ENCODE data around the gene PEX7. TPM values are rescaled to one million over a fixed set of nuclear protein-coding genes. Genes with fewer than 3 reads are reported as not detected.

The PEX7 gene
- total and polyA plus RNA-seq, 10 of the 15 experiments (the other 5 are each of a cell fraction or from before 2014, with no cell fraction given): 0.58 to 12.4 (median 8.8) TPM

GRCh38 chr6:136920216-136920615 lies 97.8 kb downstream of the PEX7 start (continued):
- no peak for TF ChIP-seq CUX1 (IDR thresholded peaks at IDR 0.05; ENCODE audit: insufficient replicate concordance, low read depth, low read length)
- no peak for TF ChIP-seq NFXL1 (IDR thresholded peaks at IDR 0.05; ENCODE audit: borderline replicate concordance)
- no peak for TF ChIP-seq ASH2L (IDR thresholded peaks at IDR 0.05; ENCODE audit: borderline replicate concordance, low read depth)
- TF ChIP-seq SRF (IDR thresholded peaks at IDR 0.05; ENCODE audit: low read depth in 2 of 2, low read length in 2 of 2): no peak
- TF ChIP-seq ZNF592 (IDR thresholded peaks at IDR 0.05): no peak
- no peak for TF ChIP-seq SP1 (IDR thresholded peaks at IDR 0.05; ENCODE audit: low read depth, low read length)
- TF ChIP-seq BRCA1 (IDR thresholded peaks at IDR 0.05; ENCODE audit: low read depth, low read length): no peak
- no peak for TF ChIP-seq NR2C1 (IDR thresholded peaks at IDR 0.05)
- no peak for TF ChIP-seq SKIL (IDR thresholded peaks at IDR 0.05; ENCODE audit: low read depth, poor library complexity, severe bottlenecking)
- no peak for TF ChIP-seq CTCF (IDR thresholded peaks at IDR 0.05 in 2 of 3, conservative IDR thresholded peaks at IDR 0.05 in 1 of 3; ENCODE audit: control insufficient read depth in 2 of 3, extremely low read depth in 1 of 3, insufficient read depth in 1 of 3, low read depth in 3 of 3, low read length in 3 of 3)
- no peak for TF ChIP-seq IRF4 (IDR thresholded peaks at IDR 0.05; ENCODE audit: low read depth, low read length)
- TF ChIP-seq DPF2 (IDR thresholded peaks at IDR 0.05): no peak
- TF ChIP-seq ETV6 (conservative IDR thresholded peaks at IDR 0.05 in 1 of 2, IDR thresholded peaks at IDR 0.05 in 1 of 2; ENCODE audit: borderline replicate concordance in 1 of 2, low read depth in 1 of 2): no peak
- TF ChIP-seq USF2 (IDR thresholded peaks at IDR 0.05; ENCODE audit: borderline replicate concordance, low read depth, low read length): no peak
